A673 (cell line): Measurements from ENCODE around the gene MUC12.

Experiments
- CTCF ChIP-seq: fragments of 300-800, 200-600 bp; sonication (generic); conservative IDR thresholded peaks from 2 replicates; pipeline ENCODE4 v1.5.1; 2017; ENCODE audit warnings: low read depth, mild to moderate bottlenecking, antibody characterized with exemption, low read length, moderate library complexity, mixed read lengths
- EZH2 ChIP-seq: fragments of 200-600 bp; sonication (generic); IDR thresholded peaks from 2 replicates; pipeline ENCODE4 v1.6.1; 2017; ENCODE audit warnings: borderline replicate concordance, low read depth, mild to moderate bottlenecking, mixed read lengths, antibody characterized with exemption, low read length; ENCODE audit not compliant: poor library complexity, severe bottlenecking

GRCh38 chr7:100963386-100963785, 6.0 kb upstream of the MUC12 start:
- TF ChIP-seq CTCF (no peak), EZH2 (no peak)
